Keratinocyte (primary cell): ENCODE data around the gene THTPA.

Experiments
- EZH2 ChIP-seq: IDR thresholded peaks from one replicate; pipeline ENCODE4 v1.6.1; 2012; ENCODE audit warnings: inconsistent platforms, mild to moderate bottlenecking, low read length, moderate library complexity
- TF ChIP-seq, protein P1 (sequence below), 3 experiments: IDR thresholded peaks in 1 of 3; conservative IDR thresholded peaks in 1 of 3; optimal IDR thresholded peaks in 1 of 3; 2 replicates in 2 of 3; 3 replicates in 1 of 3; pipeline versions ENCODE3 to v1.5.1; 2011; ENCODE audit warnings: low read length in 3 of 3, mild to moderate bottlenecking in 3 of 3, moderate library complexity in 2 of 3, control low read depth in 1 of 3, inconsistent platforms in 1 of 3; ENCODE audit not compliant: insufficient read depth in 2 of 3; ENCODE audit errors: extremely low read depth in 1 of 3

DNA sequence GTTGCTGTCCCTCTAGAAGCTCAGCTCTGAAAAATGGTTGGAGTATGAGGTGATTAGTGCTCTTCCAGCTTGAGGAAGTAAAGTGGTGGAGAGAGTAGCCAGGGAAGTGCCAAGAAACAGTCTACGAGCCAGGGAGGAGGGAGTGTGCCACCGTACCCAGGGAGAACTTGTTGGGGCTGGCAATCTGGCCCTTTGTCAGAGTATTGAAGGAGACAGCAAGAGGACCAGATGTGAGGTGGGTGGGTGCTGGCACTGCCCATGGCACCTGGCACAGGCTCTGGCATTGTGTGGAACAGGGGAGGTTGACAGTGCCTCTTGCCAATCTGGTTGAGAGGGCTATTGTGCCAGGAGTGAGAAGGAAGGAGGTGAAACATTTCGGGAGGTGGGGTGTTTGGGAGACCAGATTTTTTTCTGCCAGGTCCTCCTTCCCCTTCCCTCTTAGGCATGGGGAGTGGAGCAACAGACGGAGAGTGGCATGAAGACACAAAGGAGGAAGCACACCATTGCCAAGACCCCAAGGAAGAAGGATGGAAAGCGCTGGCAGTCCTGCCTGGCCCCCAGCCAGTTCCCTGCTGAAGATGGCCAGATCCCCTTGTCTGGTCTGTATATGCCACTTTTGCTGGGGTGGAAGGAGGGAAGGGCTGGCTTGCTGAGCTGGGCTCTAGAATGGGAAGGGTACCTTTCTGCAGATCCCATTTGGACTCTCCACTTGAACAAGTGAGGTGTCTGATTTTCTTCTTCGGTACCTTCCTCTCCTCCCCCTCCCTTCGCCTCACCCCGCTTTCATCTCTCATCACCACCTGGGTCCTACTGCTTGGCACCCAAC is 42.0 kb upstream of the THTPA start:
- TF ChIP-seq, protein P1, sequence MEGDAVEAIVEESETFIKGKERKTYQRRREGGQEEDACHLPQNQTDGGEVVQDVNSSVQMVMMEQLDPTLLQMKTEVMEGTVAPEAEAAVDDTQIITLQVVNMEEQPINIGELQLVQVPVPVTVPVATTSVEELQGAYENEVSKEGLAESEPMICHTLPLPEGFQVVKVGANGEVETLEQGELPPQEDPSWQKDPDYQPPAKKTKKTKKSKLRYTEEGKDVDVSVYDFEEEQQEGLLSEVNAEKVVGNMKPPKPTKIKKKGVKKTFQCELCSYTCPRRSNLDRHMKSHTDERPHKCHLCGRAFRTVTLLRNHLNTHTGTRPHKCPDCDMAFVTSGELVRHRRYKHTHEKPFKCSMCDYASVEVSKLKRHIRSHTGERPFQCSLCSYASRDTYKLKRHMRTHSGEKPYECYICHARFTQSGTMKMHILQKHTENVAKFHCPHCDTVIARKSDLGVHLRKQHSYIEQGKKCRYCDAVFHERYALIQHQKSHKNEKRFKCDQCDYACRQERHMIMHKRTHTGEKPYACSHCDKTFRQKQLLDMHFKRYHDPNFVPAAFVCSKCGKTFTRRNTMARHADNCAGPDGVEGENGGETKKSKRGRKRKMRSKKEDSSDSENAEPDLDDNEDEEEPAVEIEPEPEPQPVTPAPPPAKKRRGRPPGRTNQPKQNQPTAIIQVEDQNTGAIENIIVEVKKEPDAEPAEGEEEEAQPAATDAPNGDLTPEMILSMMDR (optimal IDR thresholded peaks at IDR 0.05 in 1 of 3, IDR thresholded peaks at IDR 0.05 in 1 of 3, conservative IDR thresholded peaks at IDR 0.05 in 1 of 3; ENCODE audit: extremely low read depth in 1 of 3, insufficient read depth in 2 of 3, low read length in 3 of 3), result no peak
- TF ChIP-seq EZH2, result no peak
